SK-N-SH (cell line): Measurements from ENCODE around the gene DOCK8. TPM values are rescaled to one million over a fixed set of nuclear protein-coding genes. Genes with fewer than 3 reads are reported as not detected.

Experiments
- CTCF ChIA-PET: fragments of 300-600, 350-600 bp; formaldehyde crosslinking; extraction: SDS; loops from one replicate; lab custom pipeline; 2021; lab: Yijun Ruan, JAX
- POLR2A ChIA-PET: fragments of 350-600 bp; sonication (Branson Sonifier 250); formaldehyde crosslinking; extraction: SDS; loops from one replicate; lab custom pipeline; 2020; ENCODE audit warnings: antibody characterized with exemption, inconsistent platforms; lab: Yijun Ruan, JAX
- DNase-seq: peaks from one replicate; pipeline ENCODE4 v3.0.0; 2012
- H2AFZ ChIP-seq: fragments of 200-600 bp; sonication (generic); 2 replicates; pipeline ENCODE4 v1.8.1; 2016; ENCODE audit warnings: antibody characterized with exemption, mild to moderate bottlenecking, low read depth
- H3F3A ChIP-seq: fragments of 200-600 bp; sonication (generic); replicated peaks from 2 replicates; pipeline ENCODE3; 2016; ENCODE audit warnings: antibody characterized with exemption, mild to moderate bottlenecking; ENCODE audit not compliant: insufficient read depth
- H3K27ac ChIP-seq, 2 experiments: fragments of 200-500 bp in 1 of 2; fragments of 200-600 bp in 1 of 2; sonication (Bioruptor generic) in 1 of 2; sonication (generic), shearing (Covaris generic) in 1 of 2; 2 replicates each; pipeline versions ENCODE4 v1.5.1 to v1.6.1; 2014 to 2016; ENCODE audit warnings: low read depth in 2 of 2, inconsistent platforms in 1 of 2, low read length in 1 of 2, mild to moderate bottlenecking in 1 of 2, mixed read lengths in 1 of 2
- H3K27me3 ChIP-seq: fragments of 200-600 bp; sonication (generic), shearing (Covaris generic); 2 replicates; pipeline ENCODE4 v1.6.1; 2016; ENCODE audit warnings: mixed run types; ENCODE audit not compliant: insufficient read depth
- H3K36me3 ChIP-seq, 2 experiments: fragments of 200-500 bp in 1 of 2; fragments of 200-600 bp in 1 of 2; sonication (Bioruptor generic) in 1 of 2; sonication (generic) in 1 of 2; replicated peaks in 1 of 2; 2 replicates each; pipeline versions ENCODE3 to v1.5.1; 2014 to 2016; ENCODE audit warnings: low read length in 1 of 2, mild to moderate bottlenecking in 1 of 2; ENCODE audit not compliant: insufficient read depth in 2 of 2, control insufficient read depth in 1 of 2
- H3K4me1 ChIP-seq, 2 experiments: fragments of 200-500 bp in 1 of 2; fragments of 200-600 bp in 1 of 2; sonication (Bioruptor generic) in 1 of 2; sonication (generic), shearing (Covaris generic) in 1 of 2; 2 replicates each; pipeline versions ENCODE4 v1.5.1 to v1.6.1; 2014 to 2016; ENCODE audit warnings: low read depth in 1 of 2, low read length in 1 of 2, mixed run types in 1 of 2; ENCODE audit not compliant: insufficient read depth in 2 of 2, control insufficient read depth in 1 of 2
- H3K4me2 ChIP-seq: fragments of 200-600 bp; sonication (generic), shearing (Covaris generic); 2 replicates; pipeline ENCODE4 v1.6.1; 2017; ENCODE audit warnings: mixed run types
- H3K4me3 ChIP-seq, 2 experiments: fragments of 200-500 bp in 1 of 2; fragments of 200-600 bp in 1 of 2; sonication (Bioruptor generic) in 1 of 2; sonication (generic), shearing (Covaris generic) in 1 of 2; 2 replicates each; pipeline versions ENCODE4 v1.5.1 to v1.8.1; 2014 to 2016; ENCODE audit warnings: low read depth in 2 of 2, inconsistent platforms in 1 of 2, low read length in 1 of 2, mild to moderate bottlenecking in 1 of 2, mixed read lengths in 1 of 2, moderate library complexity in 1 of 2
- H3K79me2 ChIP-seq: fragments of 200-600 bp; sonication (generic); 2 replicates; pipeline ENCODE4 v1.8.1; 2017; ENCODE audit warnings: mild to moderate bottlenecking; ENCODE audit not compliant: insufficient read depth
- H3K9ac ChIP-seq: fragments of 200-600 bp; sonication (generic); 2 replicates; pipeline ENCODE4 v1.6.1; 2017; ENCODE audit warnings: mixed run types
- H3K9me2 ChIP-seq: fragments of 200-600 bp; sonication (generic); 2 replicates; pipeline ENCODE4 v1.6.1; 2017; ENCODE audit warnings: mixed run types
- H3K9me3 ChIP-seq: fragments of 200-600 bp; sonication (generic); 2 replicates; pipeline ENCODE4 v1.6.1; 2017; ENCODE audit warnings: mixed run types, mild to moderate bottlenecking, moderate library complexity
- H4K20me1 ChIP-seq: fragments of 200-600 bp; sonication (generic); 2 replicates; pipeline ENCODE4 v1.6.1; 2017; ENCODE audit warnings: mild to moderate bottlenecking, mixed run types; ENCODE audit not compliant: insufficient read depth
- ELF1 ChIP-seq: IDR thresholded peaks from 2 replicates; pipeline ENCODE4 v1.4.0; 2012
- EP300 ChIP-seq, 2 experiments: IDR thresholded peaks; 2 replicates each; pipeline versions ENCODE4 v1.4.0 to v1.6.1; 2012; ENCODE audit warnings: borderline replicate concordance in 1 of 2, low read depth in 1 of 2, low read length in 1 of 2
- EZH2phosphoT487 ChIP-seq: fragments of 200-600 bp; sonication (generic); IDR thresholded peaks from 2 replicates; pipeline ENCODE4 v1.6.1; 2017; ENCODE audit warnings: low read depth, mixed run types, mild to moderate bottlenecking, antibody characterized with exemption, moderate library complexity, borderline replicate concordance
- FOSL2 ChIP-seq: IDR thresholded peaks from 2 replicates; pipeline ENCODE4 v1.4.0; 2012; ENCODE audit warnings: low read depth, mild to moderate bottlenecking, moderate library complexity, borderline replicate concordance
- GABPA ChIP-seq: IDR thresholded peaks from 2 replicates; pipeline ENCODE4 v1.4.0; 2012; ENCODE audit warnings: low read depth, mild to moderate bottlenecking
- JUND ChIP-seq: IDR thresholded peaks from 2 replicates; pipeline ENCODE4 v1.4.0; 2012
- MEF2A ChIP-seq: IDR thresholded peaks from 2 replicates; pipeline ENCODE4 v1.4.0; 2012; ENCODE audit warnings: low read depth, borderline replicate concordance
- MXI1 ChIP-seq: IDR thresholded peaks from 2 replicates; pipeline ENCODE4 v1.6.1; 2012; ENCODE audit warnings: mild to moderate bottlenecking, low read depth, low read length, improper control_type of control experiment
- NFIC ChIP-seq: IDR thresholded peaks from 2 replicates; pipeline ENCODE4 v1.4.0; 2012; ENCODE audit warnings: borderline replicate concordance
- NRF1 ChIP-seq: IDR thresholded peaks from 2 replicates; pipeline ENCODE4 v1.6.1; 2012; ENCODE audit warnings: low read depth, mild to moderate bottlenecking, low read length
- RCOR1 ChIP-seq: fragments of 150-350 bp; IDR thresholded peaks from 2 replicates; pipeline ENCODE4 v1.6.1; 2017; ENCODE audit warnings: antibody characterized with exemption, low read length
- RXRA ChIP-seq: IDR thresholded peaks from 2 replicates; pipeline ENCODE4 v1.4.0; 2012; ENCODE audit warnings: low read depth, mild to moderate bottlenecking, borderline replicate concordance
- SIN3A ChIP-seq: IDR thresholded peaks from 2 replicates; pipeline ENCODE4 v1.6.1; 2012; ENCODE audit warnings: low read depth, mild to moderate bottlenecking, low read length, moderate library complexity, borderline replicate concordance
- SMC3 ChIP-seq: IDR thresholded peaks from 2 replicates; pipeline ENCODE4 v1.6.1; 2012; ENCODE audit warnings: low read depth, low read length, improper control_type of control experiment
- YY1 ChIP-seq: IDR thresholded peaks from 2 replicates; pipeline ENCODE4 v1.4.0; 2012; ENCODE audit warnings: low read depth, mild to moderate bottlenecking
- WGBS: methylation state at CpG from one replicate; pipeline ENCODE4 v1.1.6; 2017; ENCODE audit warnings: low lambda C conversion rate; 5-methylcytosine and 5-hydroxymethylcytosine counted together
- polyA plus RNA-seq, 3 experiments: library from polyadenylated mRNA; depleted of rRNA; stranded (reverse); fragments of >200 nt; gene quantifications; 2 replicates each; pipeline ENCODE4 v1.2.3, GENCODE V29; 2012
- TF ChIP-seq, protein P1 (sequence below): fragments of 200-600 bp; sonication (generic); IDR thresholded peaks from 2 replicates; pipeline ENCODE4 v1.6.1; 2017; ENCODE audit warnings: antibody characterized with exemption, mild to moderate bottlenecking, moderate library complexity
- TF ChIP-seq, protein P2 (sequence below): fragments of 150-350 bp; IDR thresholded peaks from 2 replicates; pipeline ENCODE4 v1.6.1; 2017; ENCODE audit warnings: antibody characterized with exemption, low read length, low read depth, borderline replicate concordance
- TF ChIP-seq, protein P3 (sequence below): fragments of 150-350 bp; IDR thresholded peaks from 2 replicates; pipeline ENCODE4 v1.6.1; 2016; ENCODE audit warnings: mild to moderate bottlenecking, low read depth, low read length
- TF ChIP-seq, protein P4 (sequence below): IDR thresholded peaks from 2 replicates; pipeline ENCODE4 v1.4.0; 2012; ENCODE audit warnings: low read depth

Gene DOCK8
- polyA plus RNA-seq, 1 of the 3 experiments (the other 2 are of a cell fraction), result not detected

DNA sequence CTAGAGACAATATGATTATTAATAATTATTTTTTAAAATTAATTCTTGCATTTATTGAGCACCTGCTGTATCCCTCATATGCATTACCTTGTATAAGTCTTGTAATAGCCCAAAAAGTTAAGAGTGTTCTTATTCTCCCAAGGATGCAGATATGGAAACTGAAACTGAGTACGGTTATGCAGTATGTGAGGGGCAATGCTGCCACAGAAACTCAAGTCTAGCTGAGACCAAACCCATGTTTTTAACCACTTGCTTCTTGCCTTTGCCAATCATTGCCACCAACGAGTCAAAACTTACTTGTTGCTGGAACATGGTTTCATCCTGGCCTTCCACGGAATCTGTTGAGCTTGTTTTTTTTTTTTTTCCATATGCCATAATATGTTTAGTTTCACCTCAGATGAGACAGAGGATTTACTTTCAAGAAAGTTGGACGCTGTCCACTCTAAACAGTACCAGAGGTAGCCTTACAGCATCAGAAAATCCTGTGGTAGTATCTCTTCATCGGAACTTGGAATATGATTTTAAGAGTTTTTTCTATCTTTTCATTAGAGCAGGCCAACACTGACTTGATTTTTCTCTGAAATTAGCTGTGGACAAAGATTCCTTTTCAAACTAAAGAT lies 27.9 kb downstream of the DOCK8 start:
- Histone ChIP-seq H3K27ac (no peak overlapping the region), H3K79me2 (no peaks in the 10 kb centered on the region), H3K27me3 (peaks cover 10% of the 10 kb centered on the region; the same call in 1 of the 2 replicates), H3F3A (no peaks in the 10 kb centered on the region), H3K4me2 (no peak overlapping the region), H3K9me2 (no peaks in the 10 kb centered on the region), H3K9me3 (no peaks in the 10 kb centered on the region), H3K36me3 (no peaks in the 10 kb centered on the region), H3K9ac (no peak overlapping the region), H2AFZ (no peak overlapping the region), H3K4me3 (no peak overlapping the region), H4K20me1 (no peaks in the 10 kb centered on the region), H3K4me1 (no peaks in the 10 kb centered on the region)
- CTCF ChIA-PET, result interaction anchor here (0.7 kb wide), 1 partner anchor 15 kb away, joined by 3 read pairs; no protein-coding TSS in a partner anchor
- POLR2A ChIA-PET, result no interaction called here
- TF ChIP-seq SIN3A (no peak), JUND (no peak), NFIC (no peak), ELF1 (no peak), MXI1 (no peak), YY1 (no peak), NRF1 (no peak), GABPA (no peak), RCOR1 (no peak), FOSL2 (no peak), MEF2A (no peak), RXRA (no peak), SMC3 (no peak), EP300 (IDR thresholded peaks at IDR 0.05; ENCODE audit: borderline replicate concordance in 1 of 2, low read depth in 1 of 2, low read length in 1 of 2) (no peak), EZH2phosphoT487 (no peak)
- TF ChIP-seq, protein P1, sequence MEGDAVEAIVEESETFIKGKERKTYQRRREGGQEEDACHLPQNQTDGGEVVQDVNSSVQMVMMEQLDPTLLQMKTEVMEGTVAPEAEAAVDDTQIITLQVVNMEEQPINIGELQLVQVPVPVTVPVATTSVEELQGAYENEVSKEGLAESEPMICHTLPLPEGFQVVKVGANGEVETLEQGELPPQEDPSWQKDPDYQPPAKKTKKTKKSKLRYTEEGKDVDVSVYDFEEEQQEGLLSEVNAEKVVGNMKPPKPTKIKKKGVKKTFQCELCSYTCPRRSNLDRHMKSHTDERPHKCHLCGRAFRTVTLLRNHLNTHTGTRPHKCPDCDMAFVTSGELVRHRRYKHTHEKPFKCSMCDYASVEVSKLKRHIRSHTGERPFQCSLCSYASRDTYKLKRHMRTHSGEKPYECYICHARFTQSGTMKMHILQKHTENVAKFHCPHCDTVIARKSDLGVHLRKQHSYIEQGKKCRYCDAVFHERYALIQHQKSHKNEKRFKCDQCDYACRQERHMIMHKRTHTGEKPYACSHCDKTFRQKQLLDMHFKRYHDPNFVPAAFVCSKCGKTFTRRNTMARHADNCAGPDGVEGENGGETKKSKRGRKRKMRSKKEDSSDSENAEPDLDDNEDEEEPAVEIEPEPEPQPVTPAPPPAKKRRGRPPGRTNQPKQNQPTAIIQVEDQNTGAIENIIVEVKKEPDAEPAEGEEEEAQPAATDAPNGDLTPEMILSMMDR, result no peak
- TF ChIP-seq, protein P2, sequence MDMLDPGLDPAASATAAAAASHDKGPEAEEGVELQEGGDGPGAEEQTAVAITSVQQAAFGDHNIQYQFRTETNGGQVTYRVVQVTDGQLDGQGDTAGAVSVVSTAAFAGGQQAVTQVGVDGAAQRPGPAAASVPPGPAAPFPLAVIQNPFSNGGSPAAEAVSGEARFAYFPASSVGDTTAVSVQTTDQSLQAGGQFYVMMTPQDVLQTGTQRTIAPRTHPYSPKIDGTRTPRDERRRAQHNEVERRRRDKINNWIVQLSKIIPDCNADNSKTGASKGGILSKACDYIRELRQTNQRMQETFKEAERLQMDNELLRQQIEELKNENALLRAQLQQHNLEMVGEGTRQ, result no peak
- TF ChIP-seq, protein P3, sequence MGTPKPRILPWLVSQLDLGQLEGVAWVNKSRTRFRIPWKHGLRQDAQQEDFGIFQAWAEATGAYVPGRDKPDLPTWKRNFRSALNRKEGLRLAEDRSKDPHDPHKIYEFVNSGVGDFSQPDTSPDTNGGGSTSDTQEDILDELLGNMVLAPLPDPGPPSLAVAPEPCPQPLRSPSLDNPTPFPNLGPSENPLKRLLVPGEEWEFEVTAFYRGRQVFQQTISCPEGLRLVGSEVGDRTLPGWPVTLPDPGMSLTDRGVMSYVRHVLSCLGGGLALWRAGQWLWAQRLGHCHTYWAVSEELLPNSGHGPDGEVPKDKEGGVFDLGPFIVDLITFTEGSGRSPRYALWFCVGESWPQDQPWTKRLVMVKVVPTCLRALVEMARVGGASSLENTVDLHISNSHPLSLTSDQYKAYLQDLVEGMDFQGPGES, result no peak
- TF ChIP-seq, protein P4, sequence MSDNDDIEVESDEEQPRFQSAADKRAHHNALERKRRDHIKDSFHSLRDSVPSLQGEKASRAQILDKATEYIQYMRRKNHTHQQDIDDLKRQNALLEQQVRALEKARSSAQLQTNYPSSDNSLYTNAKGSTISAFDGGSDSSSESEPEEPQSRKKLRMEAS, result no peak
- DNase-seq, result no peak
- WGBS, result 2% methylated on average over 5 of the region's 5 CpGs
